SH-SY5Y (cell line): ENCODE data around the gene CPA5.
A peak's percentile ranks its signal among the peaks of the same experiment; 100 is the strongest.

Source experiments
- GATA2 ChIP-seq: IDR thresholded peaks from 2 replicates; pipeline ENCODE4 v1.6.1; 2011; ENCODE audit warnings: mild to moderate bottlenecking, low read depth, low read length
- GATA3 ChIP-seq: IDR thresholded peaks from 2 replicates; pipeline ENCODE4 v1.6.1; 2011; ENCODE audit warnings: low read depth, mild to moderate bottlenecking, low read length, moderate library complexity

CPA5 gene

GRCh38 chr7:130372402-130373165, 28.0 kb downstream of the CPA5 start:
- no peak for TF ChIP-seq GATA3
- TF ChIP-seq GATA2: no peak

GRCh38 chr7:130374507-130374906, 29.9 kb downstream of the CPA5 start:
- TF ChIP-seq GATA3: no peak
- no peak for TF ChIP-seq GATA2

GRCh38 chr7:130377178-130377577, 32.6 kb downstream of the CPA5 start:
- TF ChIP-seq GATA3: no peak

- TF ChIP-seq GATA2 (no peak), GATA3 (no peak)
These were observed 34.4 kb downstream of the CPA5 start for GRCh38 chr7:130379019-130379418.

- TF ChIP-seq GATA2 (no peak), GATA3 (no peak)
These were observed 34.9 kb downstream of the CPA5 start for GRCh38 chr7:130379532-130379920.

GRCh38 chr7:130379921-130380860, 35.6 kb downstream of the CPA5 start, which contains the start of gene CPA1:
Gene CPA1, plus strand, starts transcription at chr7:130380494. Its CDS starts 27 bp downstream, at chr7:130380521.
- no peak for TF ChIP-seq GATA3
- TF ChIP-seq GATA2: peak; percentile 76

- TF ChIP-seq GATA2 (no peak), GATA3 (no peak)
These were observed 36.3 kb downstream of the CPA5 start for GRCh38 chr7:130380861-130381455.

GRCh38 chr7:130381468-130382312, 37.1 kb downstream of the CPA5 start:
- TF ChIP-seq GATA3: no peak
- TF ChIP-seq GATA2: no peak

GRCh38 chr7:130383187-130383980, 38.8 kb downstream of the CPA5 start:
- TF ChIP-seq GATA2: no peak
- TF ChIP-seq GATA3: no peak

- TF ChIP-seq GATA2: no peak
- no peak for TF ChIP-seq GATA3
These were observed 39.8 kb downstream of the CPA5 start for GRCh38 chr7:130384371-130384801.

- TF ChIP-seq GATA2 (no peak), GATA3 (no peak)
These were observed 40.4 kb downstream of the CPA5 start for GRCh38 chr7:130384841-130385599.

- no peak for TF ChIP-seq GATA3
- no peak for TF ChIP-seq GATA2
These were observed 41.0 kb downstream of the CPA5 start for GRCh38 chr7:130385600-130386066.

- TF ChIP-seq GATA2: no peak
- no peak for TF ChIP-seq GATA3
These were observed 42.3 kb downstream of the CPA5 start for GRCh38 chr7:130386876-130387275.

- TF ChIP-seq GATA3 (no peak), GATA2 (no peak)
These were observed 42.7 kb downstream of the CPA5 start for GRCh38 chr7:130387306-130387627.
